ENCODE results near the gene ABTB1. TPM values are rescaled to one million over a fixed set of nuclear protein-coding genes. Genes with fewer than 3 reads are reported as not detected.

The ABTB1 gene
- total and polyA plus RNA-seq, 2 experiments from 2014 or later, result 3.7 to 5.7 TPM

DNA sequence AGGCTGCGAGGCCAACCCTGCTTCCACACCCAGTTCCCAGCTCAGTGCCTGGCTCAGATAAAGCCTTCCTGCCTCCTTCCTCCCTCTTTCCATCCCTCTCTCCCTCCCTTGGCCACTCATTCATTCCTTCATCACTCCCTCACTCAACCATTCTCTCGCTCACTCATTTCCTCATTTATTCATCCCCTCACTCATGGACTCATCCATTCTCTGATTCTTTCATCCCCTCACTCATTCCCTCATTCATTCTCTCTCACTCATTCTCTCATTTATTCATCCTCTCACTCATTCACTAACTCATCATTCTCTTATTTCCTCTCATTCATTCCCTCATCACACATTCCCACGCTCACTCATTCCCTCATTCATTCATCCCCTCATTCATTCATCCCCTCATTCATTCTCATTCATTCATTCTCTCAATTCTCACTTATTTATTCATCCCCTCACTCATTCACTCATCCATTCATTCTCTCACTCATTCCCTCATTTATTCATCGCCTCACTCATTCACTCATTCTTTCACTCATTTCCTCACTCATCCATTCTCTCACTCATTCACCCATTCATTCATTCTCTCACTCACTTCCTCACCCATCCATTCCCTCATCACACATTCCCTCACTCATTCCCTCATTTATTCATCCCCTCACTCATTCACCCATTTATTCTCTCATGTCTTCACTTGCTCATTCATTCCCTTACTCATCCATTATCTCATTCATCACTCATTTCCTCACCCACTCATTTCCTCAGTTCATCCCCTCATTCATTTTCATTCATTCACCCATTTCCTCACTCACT is 13.2 kb downstream of the ABTB1 start:
- DNase-seq (ENCODE audit: low spot score) (no peak), ATAC-seq (no peak)
- peaks cover 25% of the 10 kb centered on the region for H3K4me1 Mint-ChIP-seq
- no peaks in the 10 kb centered on the region for H3K79me2 ChIP-seq (replicated peaks; ENCODE audit: insufficient read depth)
- H3K27me3 ChIP-seq (ENCODE audit: insufficient read depth), result no peaks in the 10 kb centered on the region
- no peaks in the 10 kb centered on the region for H3K36me3 ChIP-seq (ENCODE audit: insufficient read depth)
- TF ChIP-seq, protein P1, sequence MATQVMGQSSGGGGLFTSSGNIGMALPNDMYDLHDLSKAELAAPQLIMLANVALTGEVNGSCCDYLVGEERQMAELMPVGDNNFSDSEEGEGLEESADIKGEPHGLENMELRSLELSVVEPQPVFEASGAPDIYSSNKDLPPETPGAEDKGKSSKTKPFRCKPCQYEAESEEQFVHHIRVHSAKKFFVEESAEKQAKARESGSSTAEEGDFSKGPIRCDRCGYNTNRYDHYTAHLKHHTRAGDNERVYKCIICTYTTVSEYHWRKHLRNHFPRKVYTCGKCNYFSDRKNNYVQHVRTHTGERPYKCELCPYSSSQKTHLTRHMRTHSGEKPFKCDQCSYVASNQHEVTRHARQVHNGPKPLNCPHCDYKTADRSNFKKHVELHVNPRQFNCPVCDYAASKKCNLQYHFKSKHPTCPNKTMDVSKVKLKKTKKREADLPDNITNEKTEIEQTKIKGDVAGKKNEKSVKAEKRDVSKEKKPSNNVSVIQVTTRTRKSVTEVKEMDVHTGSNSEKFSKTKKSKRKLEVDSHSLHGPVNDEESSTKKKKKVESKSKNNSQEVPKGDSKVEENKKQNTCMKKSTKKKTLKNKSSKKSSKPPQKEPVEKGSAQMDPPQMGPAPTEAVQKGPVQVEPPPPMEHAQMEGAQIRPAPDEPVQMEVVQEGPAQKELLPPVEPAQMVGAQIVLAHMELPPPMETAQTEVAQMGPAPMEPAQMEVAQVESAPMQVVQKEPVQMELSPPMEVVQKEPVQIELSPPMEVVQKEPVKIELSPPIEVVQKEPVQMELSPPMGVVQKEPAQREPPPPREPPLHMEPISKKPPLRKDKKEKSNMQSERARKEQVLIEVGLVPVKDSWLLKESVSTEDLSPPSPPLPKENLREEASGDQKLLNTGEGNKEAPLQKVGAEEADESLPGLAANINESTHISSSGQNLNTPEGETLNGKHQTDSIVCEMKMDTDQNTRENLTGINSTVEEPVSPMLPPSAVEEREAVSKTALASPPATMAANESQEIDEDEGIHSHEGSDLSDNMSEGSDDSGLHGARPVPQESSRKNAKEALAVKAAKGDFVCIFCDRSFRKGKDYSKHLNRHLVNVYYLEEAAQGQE (IDR thresholded peaks at IDR 0.05; ENCODE audit: unreplicated experiment), result no peak
- TF ChIP-seq EZH2 (IDR thresholded peaks at IDR 0.05; ENCODE audit: low read depth, unreplicated experiment), result no peak
- TF ChIP-seq, protein P2, sequence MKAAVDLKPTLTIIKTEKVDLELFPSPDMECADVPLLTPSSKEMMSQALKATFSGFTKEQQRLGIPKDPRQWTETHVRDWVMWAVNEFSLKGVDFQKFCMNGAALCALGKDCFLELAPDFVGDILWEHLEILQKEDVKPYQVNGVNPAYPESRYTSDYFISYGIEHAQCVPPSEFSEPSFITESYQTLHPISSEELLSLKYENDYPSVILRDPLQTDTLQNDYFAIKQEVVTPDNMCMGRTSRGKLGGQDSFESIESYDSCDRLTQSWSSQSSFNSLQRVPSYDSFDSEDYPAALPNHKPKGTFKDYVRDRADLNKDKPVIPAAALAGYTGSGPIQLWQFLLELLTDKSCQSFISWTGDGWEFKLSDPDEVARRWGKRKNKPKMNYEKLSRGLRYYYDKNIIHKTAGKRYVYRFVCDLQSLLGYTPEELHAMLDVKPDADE (IDR thresholded peaks at IDR 0.05), result no peak
- no peak for TF ChIP-seq JUNB (IDR thresholded peaks at IDR 0.05; ENCODE audit: unreplicated experiment)
- no peak for TF ChIP-seq STAT1 (IDR thresholded peaks at IDR 0.05; ENCODE audit: unreplicated experiment)
- TF ChIP-seq NANOG (IDR thresholded peaks at IDR 0.05; ENCODE audit: borderline replicate concordance), result no peak
- no peak for TF ChIP-seq ZNF114 (CRISPR knock-in tag; IDR thresholded peaks at IDR 0.05)
- no peak for TF ChIP-seq ZNF331 (CRISPR knock-in tag; IDR thresholded peaks at IDR 0.05; ENCODE audit: low read depth)
- TF ChIP-seq, protein P3, sequence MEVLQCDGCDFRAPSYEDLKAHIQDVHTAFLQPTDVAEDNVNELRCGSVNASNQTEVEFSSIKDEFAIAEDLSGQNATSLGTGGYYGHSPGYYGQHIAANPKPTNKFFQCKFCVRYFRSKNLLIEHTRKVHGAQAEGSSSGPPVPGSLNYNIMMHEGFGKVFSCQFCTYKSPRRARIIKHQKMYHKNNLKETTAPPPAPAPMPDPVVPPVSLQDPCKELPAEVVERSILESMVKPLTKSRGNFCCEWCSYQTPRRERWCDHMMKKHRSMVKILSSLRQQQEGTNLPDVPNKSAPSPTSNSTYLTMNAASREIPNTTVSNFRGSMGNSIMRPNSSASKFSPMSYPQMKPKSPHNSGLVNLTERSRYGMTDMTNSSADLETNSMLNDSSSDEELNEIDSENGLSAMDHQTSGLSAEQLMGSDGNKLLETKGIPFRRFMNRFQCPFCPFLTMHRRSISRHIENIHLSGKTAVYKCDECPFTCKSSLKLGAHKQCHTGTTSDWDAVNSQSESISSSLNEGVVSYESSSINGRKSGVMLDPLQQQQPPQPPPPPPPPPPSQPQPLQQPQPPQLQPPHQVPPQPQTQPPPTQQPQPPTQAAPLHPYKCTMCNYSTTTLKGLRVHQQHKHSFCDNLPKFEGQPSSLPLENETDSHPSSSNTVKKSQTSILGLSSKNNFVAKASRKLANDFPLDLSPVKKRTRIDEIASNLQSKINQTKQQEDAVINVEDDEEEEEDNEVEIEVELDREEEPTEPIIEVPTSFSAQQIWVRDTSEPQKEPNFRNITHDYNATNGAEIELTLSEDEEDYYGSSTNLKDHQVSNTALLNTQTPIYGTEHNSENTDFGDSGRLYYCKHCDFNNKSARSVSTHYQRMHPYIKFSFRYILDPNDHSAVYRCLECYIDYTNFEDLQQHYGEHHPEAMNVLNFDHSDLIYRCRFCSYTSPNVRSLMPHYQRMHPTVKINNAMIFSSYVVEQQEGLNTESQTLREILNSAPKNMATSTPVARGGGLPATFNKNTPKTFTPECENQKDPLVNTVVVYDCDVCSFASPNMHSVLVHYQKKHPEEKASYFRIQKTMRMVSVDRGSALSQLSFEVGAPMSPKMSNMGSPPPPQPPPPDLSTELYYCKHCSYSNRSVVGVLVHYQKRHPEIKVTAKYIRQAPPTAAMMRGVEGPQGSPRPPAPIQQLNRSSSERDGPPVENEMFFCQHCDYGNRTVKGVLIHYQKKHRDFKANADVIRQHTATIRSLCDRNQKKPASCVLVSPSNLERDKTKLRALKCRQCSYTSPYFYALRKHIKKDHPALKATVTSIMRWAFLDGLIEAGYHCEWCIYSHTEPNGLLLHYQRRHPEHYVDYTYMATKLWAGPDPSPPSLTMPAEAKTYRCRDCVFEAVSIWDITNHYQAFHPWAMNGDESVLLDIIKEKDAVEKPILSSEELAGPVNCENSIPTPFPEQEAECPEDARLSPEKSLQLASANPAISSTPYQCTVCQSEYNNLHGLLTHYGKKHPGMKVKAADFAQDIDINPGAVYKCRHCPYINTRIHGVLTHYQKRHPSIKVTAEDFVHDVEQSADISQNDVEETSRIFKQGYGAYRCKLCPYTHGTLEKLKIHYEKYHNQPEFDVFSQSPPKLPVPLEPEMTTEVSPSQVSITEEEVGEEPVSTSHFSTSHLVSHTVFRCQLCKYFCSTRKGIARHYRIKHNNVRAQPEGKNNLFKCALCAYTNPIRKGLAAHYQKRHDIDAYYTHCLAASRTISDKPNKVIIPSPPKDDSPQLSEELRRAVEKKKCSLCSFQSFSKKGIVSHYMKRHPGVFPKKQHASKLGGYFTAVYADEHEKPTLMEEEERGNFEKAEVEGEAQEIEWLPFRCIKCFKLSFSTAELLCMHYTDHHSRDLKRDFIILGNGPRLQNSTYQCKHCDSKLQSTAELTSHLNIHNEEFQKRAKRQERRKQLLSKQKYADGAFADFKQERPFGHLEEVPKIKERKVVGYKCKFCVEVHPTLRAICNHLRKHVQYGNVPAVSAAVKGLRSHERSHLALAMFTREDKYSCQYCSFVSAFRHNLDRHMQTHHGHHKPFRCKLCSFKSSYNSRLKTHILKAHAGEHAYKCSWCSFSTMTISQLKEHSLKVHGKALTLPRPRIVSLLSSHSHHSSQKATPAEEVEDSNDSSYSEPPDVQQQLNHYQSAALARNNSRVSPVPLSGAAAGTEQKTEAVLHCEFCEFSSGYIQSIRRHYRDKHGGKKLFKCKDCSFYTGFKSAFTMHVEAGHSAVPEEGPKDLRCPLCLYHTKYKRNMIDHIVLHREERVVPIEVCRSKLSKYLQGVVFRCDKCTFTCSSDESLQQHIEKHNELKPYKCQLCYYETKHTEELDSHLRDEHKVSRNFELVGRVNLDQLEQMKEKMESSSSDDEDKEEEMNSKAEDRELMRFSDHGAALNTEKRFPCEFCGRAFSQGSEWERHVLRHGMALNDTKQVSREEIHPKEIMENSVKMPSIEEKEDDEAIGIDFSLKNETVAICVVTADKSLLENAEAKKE (CRISPR knock-in tag; IDR thresholded peaks at IDR 0.05), result no peak
- TF ChIP-seq, protein P4, sequence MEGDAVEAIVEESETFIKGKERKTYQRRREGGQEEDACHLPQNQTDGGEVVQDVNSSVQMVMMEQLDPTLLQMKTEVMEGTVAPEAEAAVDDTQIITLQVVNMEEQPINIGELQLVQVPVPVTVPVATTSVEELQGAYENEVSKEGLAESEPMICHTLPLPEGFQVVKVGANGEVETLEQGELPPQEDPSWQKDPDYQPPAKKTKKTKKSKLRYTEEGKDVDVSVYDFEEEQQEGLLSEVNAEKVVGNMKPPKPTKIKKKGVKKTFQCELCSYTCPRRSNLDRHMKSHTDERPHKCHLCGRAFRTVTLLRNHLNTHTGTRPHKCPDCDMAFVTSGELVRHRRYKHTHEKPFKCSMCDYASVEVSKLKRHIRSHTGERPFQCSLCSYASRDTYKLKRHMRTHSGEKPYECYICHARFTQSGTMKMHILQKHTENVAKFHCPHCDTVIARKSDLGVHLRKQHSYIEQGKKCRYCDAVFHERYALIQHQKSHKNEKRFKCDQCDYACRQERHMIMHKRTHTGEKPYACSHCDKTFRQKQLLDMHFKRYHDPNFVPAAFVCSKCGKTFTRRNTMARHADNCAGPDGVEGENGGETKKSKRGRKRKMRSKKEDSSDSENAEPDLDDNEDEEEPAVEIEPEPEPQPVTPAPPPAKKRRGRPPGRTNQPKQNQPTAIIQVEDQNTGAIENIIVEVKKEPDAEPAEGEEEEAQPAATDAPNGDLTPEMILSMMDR (conservative IDR thresholded peaks at IDR 0.05; ENCODE audit: low read depth in 2 of 2), result no peak
- no peak for TF ChIP-seq POLR2AphosphoS5 (IDR thresholded peaks at IDR 0.05; ENCODE audit: low read depth)
- no peak for TF ChIP-seq CREB1 (CRISPR knock-in tag; IDR thresholded peaks at IDR 0.05; ENCODE audit: low read depth)
- no peak for TF ChIP-seq EZH2phosphoT487 (IDR thresholded peaks at IDR 0.05; ENCODE audit: unreplicated experiment)
- H3K36me3 Mint-ChIP-seq (ENCODE audit: low read depth), result no peaks in the 10 kb centered on the region
- no peaks in the 10 kb centered on the region for H3F3A ChIP-seq (replicated peaks; ENCODE audit: low read depth)
- H3K4me3 ChIP-seq, result no peak overlapping the region
- H3K4me1 ChIP-seq (ENCODE audit: insufficient read depth), result peaks cover 8% of the 10 kb centered on the region; the same call in 1 of the 2 replicates
- H3K27ac Mint-ChIP-seq, result no peak overlapping the region
- H3K9me2 ChIP-seq (ENCODE audit: insufficient read depth), result 0 out of 2 replicates have a peak, but pooled peaks cover 4% of the 10 kb centered on the region
- H3K27ac ChIP-seq (ENCODE audit: low read depth), result no peak overlapping the region
- H3K9me3 Mint-ChIP-seq, result no peaks in the 10 kb centered on the region; the same call in 2 of the 3 replicates
- H3K4me3 Mint-ChIP-seq, result no peak overlapping the region
- H4K20me1 ChIP-seq (replicated peaks; ENCODE audit: insufficient read depth), result no peaks in the 10 kb centered on the region
- no peak overlapping the region for H3K4me2 ChIP-seq
- H3K27me3 Mint-ChIP-seq (ENCODE audit: insufficient read depth, low read depth, poor library complexity), result peaks cover 12% of the 10 kb centered on the region
- H2AFZ ChIP-seq, result no peak overlapping the region
